ENCODE data around the gene SMCO2.

Gene SMCO2

DNA sequence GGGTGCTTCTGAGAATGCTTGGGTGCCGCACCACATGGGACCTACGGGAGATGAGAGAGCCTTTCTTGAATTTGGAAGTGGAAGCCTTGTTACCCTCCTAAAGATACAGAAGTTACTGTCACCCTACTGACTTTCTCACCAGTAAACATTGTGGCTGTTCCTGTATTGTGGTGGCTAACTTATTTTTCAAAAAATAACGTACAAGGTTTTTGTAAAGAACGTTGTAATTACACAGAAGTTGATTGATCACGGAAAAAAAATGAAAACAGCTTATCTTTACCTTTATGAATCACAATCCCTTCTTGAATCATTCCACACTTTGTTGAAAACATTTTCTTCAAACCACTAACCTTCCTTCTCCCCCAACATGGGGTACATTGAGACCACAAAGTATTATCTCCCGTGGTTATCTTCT, 55.5 kb downstream of the SMCO2 start:
- no peak for TF ChIP-seq CTCF (IDR thresholded peaks at IDR 0.05)
- no peak for DNase-seq (ENCODE audit: low spot score)
- Histone ChIP-seq H3K4me3 (no peak overlapping the region), H3K27ac (no peak overlapping the region)

DNA sequence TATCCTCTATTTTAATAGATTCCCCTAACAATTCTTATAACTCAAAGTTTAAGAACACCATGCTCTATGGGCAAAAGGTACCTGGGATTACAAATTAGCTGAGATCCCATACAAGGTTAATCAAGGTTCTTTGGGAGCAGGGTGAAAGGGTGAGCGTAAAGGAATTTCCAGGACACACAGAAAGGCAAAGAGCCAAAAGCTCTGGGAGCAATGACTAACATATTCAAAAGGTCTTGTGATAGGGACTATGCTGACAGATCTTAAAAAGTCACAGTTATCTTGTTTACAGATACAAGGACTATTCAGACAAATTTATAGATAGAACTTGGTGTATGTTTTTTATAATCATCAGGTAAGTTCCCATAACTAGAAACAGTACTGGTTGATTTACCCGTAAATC, 58.0 kb downstream of the SMCO2 start:
- Histone ChIP-seq H3K4me3 (no peak overlapping the region), H3K27ac (no peak overlapping the region)
- no peak for DNase-seq (ENCODE audit: low spot score)
- TF ChIP-seq CTCF (IDR thresholded peaks at IDR 0.05), result no peak

- TF ChIP-seq CTCF (IDR thresholded peaks at IDR 0.05), result no peak
- no peak overlapping the region for H3K4me3 ChIP-seq
- no peak for DNase-seq (ENCODE audit: low spot score)
- peak overlapping the region in 1 of 2 donors; percentile 69 for H3K27ac ChIP-seq
Observed at GRCh38 chr12:27505109-27505508, 58.6 kb downstream of the SMCO2 start.

GRCh38 chr12:27505761-27506160, 59.2 kb downstream of the SMCO2 start:
- TF ChIP-seq CTCF (IDR thresholded peaks at IDR 0.05), result no peak
- Histone ChIP-seq H3K4me3 (no peak overlapping the region), H3K27ac (peak overlapping the region in 1 of 2 donors; percentile 69)
- no peak for DNase-seq (ENCODE audit: low spot score)

DNA sequence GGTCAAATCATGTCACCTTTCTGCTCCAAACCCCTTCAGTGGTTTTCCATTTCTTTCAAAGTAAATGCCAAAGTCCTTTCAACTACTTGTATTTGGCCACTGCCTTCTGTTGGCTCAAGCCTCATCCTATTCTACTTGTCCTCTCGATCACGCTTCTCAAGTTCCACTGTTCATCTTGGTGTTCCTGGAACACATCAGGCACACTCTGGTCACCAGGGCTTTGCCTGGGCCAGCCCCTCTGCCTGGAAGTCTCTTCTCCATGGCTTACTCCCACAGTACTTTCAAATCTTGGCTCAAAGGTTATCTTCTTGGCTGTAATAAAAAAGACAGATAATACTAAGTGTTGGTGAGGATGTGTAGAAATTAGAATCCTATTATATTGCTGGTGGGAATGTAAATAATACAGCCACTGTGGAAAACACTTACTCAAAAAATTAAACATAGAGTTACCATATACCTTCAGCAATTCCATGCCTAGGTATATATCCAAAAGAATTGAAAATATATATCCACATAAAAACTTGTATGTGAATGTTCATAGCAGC, 60.2 kb downstream of the SMCO2 start:
- Histone ChIP-seq H3K4me3 (no peak overlapping the region), H3K27ac (no peak overlapping the region)
- DNase-seq (ENCODE audit: low spot score), result no peak
- TF ChIP-seq CTCF (IDR thresholded peaks at IDR 0.05), result no peak

DNA sequence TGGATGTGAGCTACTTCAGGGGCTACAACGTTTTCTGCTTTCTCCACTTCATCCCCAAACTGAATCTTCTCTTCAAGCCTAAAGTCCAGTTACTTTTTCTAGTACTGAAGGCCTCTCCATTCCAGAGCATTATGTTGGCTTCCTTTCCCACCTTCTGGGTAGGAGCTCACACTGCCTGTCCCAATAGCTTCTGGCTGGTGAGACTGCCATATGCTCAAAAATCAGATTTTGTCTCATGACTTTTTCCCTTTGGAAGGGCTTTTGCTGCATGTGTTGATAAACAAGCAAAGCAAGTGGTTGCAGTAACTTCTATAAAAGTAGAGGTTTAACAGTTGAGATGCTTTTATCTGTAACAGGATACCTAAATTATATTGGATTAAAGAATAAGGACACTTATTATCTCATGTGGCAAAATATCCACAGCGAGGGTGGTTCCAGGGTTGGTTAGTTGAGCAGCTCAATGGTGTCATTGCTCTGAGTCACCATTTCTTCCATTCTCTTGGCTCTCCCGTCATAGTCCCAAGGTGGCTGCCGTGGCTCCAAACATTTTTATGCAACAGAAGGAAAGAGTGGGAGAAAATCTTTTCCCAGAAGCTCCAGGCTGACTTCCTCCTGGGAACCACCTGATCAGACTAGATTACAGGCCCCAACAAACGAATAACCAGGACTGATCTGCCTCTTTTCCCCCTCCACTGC, 62.3 kb downstream of the SMCO2 start:
- DNase-seq (ENCODE audit: low spot score), result no peak
- Histone ChIP-seq H3K27ac (no peak overlapping the region), H3K4me3 (no peak overlapping the region)
- TF ChIP-seq CTCF (IDR thresholded peaks at IDR 0.05), result no peak
